Stimulated activated naive B cell treated with anti-CD40 and anti-IgM and Interleukin-4, amounts not matched to agents 10 μg/mL and 1 μg/mL and 100 μg/mL, for 72 hours (primary cell): ENCODE data around the gene MYMX.

Source experiments
- ATAC-seq, 2 donors: fragments of 150-1000 bp; cut with Tn5 transposase; replicated peaks; 2 replicates each; pipeline ENCODE4 v1.10.0; 2021; ENCODE audit warnings: moderate library complexity in 1 of 2
- DNase-seq: peaks from one replicate; pipeline ENCODE4 v3.0.0; 2021
- H3K27ac Mint-ChIP-seq: one replicate; pipeline ENCODE4 v1.8.0; 2022; ENCODE audit warnings: mild to moderate bottlenecking, mixed read lengths
- H3K27me3 Mint-ChIP-seq, 2 donors: one replicate each; pipeline ENCODE4 v1.8.0; 2022; ENCODE audit warnings: mixed read lengths in 2 of 2
- H3K36me3 Mint-ChIP-seq, 2 donors: one replicate each; pipeline ENCODE4 v1.8.0; 2022; ENCODE audit warnings: mixed read lengths in 2 of 2, mild to moderate bottlenecking in 1 of 2
- H3K4me1 Mint-ChIP-seq, 2 donors: one replicate each; pipeline ENCODE4 v1.8.0; 2022; ENCODE audit warnings: mixed read lengths in 2 of 2, mild to moderate bottlenecking in 1 of 2
- H3K4me3 Mint-ChIP-seq, 2 donors: one replicate each; pipeline ENCODE4 v1.8.0; 2022; ENCODE audit warnings: mild to moderate bottlenecking in 2 of 2, mixed read lengths in 2 of 2, moderate library complexity in 1 of 2
- H3K9me3 Mint-ChIP-seq, 2 donors: one replicate each; pipeline ENCODE4 v1.8.0; 2022; ENCODE audit warnings: mixed read lengths in 2 of 2, mild to moderate bottlenecking in 1 of 2

Gene MYMX

GRCh38 chr6:44251576-44252524 lies 35.1 kb downstream of the MYMX start:
- Mint-ChIP-seq H3K27me3 (peaks cover 0 to 3% of the 10 kb centered on the region in 2 donors), H3K4me3 (peak overlapping the region in 1 of 2 donors; percentile 77), H3K4me1 (peaks cover 72 to 97% of the 10 kb centered on the region in 2 donors), H3K9me3 (no peaks in the 10 kb centered on the region), H3K36me3 (peaks cover 83 to 100% of the 10 kb centered on the region in 2 donors), H3K27ac (peak overlapping the region; percentile 85)
- no peak for DNase-seq
- no peak for ATAC-seq

DNA sequence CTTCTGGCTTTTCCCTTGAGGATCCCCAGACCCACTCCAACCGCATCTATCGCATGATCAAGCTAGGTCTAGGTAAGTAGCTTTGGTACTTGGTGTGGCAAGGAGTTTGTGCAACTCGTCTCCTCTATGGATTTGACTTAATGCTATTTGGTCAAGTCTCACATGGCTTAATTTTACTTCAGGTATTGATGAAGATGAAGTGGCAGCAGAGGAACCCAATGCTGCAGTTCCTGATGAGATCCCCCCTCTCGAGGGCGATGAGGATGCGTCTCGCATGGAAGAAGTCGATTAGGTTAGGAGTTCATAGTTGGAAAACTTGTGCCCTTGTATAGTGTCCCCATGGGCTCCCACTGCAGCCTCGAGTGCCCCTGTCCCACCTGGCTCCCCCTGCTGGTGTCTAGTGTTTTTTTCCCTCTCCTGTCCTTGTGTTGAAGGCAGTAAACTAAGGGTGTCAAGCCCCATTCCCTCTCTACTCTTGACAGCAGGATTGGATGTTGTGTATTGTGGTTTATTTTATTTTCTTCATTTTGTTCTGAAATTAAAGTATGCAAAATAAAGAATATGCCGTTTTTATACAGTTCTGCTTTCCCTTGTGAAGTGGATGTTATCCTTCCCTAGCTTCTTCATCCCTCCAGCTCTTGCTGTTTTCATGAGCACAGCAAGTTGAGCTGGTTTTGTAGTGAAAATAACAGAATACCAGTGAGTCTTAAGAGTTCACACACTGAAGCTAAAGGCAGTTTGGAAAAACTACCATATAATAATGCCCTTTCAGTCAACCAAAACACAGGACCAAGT lies 36.8 kb downstream of the MYMX start:
- Mint-ChIP-seq H3K4me1 (peaks cover 74 to 97% of the 10 kb centered on the region in 2 donors), H3K27me3 (no peaks in the 10 kb centered on the region), H3K4me3 (peak overlapping the region; percentile 66 to 87), H3K27ac (peak overlapping the region; percentile 85), H3K36me3 (peaks cover 78 to 95% of the 10 kb centered on the region in 2 donors), H3K9me3 (no peaks in the 10 kb centered on the region)
- ATAC-seq (no peak), DNase-seq (no peak)

DNA sequence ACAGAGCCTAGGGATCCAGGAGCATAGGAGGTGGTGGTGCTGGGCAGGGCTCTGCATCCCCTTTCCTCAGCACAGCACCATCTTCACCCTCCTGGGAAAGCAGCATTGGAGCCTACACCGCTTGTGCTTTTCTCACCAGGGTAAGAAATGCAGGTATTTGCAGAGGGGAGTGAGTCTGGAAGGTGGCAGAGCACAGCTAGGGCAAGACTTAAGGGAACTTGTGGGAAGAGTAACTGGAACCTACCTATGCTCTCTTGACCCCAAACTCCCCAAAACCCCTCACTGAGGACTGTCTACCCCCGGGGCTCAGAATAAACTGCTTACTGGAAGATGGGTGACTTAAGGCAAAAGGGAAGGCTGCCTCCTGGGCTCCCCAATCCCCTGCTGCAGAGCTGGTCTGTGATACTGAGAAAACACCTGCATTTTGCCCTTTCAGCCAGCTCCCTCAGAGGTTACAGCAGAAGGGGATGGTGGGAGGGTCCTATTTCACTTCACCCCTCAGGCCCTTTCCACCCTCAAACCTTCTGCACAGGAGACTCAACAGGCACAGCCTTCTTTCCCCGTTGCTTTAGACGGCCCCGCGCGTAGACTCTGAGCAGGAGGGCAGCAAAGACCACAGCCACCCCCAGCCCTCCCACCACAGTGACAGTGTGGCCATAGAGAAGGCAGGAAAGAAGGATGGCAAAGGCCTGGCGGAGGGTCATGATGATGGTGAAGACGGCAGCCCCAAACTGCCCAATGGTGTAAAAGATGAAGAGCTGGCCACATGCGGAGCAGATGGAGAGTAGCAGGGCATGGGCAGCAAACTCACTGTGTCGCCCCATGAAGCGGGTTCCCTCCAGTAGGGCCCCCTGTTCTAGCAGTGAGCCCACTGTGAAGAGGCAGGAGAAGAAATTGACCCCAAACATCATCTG lies 37.7 kb downstream of the MYMX start:
- H3K9me3 Mint-ChIP-seq, result no peaks in the 10 kb centered on the region
- no peak for ATAC-seq
- H3K27me3 Mint-ChIP-seq, result no peaks in the 10 kb centered on the region
- peaks cover 73 to 96% of the 10 kb centered on the region in 2 donors for H3K4me1 Mint-ChIP-seq
- H3K4me3 Mint-ChIP-seq, result peak overlapping the region; percentile 87 to 96
- H3K27ac Mint-ChIP-seq, result peak overlapping the region; percentile 98
- DNase-seq, result no peak
- H3K36me3 Mint-ChIP-seq, result peaks cover 75 to 94% of the 10 kb centered on the region in 2 donors

GRCh38 chr6:44255105-44255808 lies 38.5 kb downstream of the MYMX start:
- peaks cover 70 to 93% of the 10 kb centered on the region in 2 donors for H3K4me1 Mint-ChIP-seq
- H3K9me3 Mint-ChIP-seq, result no peaks in the 10 kb centered on the region
- H3K27ac Mint-ChIP-seq, result peak overlapping the region; percentile 98
- H3K36me3 Mint-ChIP-seq, result peaks cover 74 to 92% of the 10 kb centered on the region in 2 donors
- no peaks in the 10 kb centered on the region for H3K27me3 Mint-ChIP-seq
- DNase-seq, result no peak
- ATAC-seq, result no peak
- H3K4me3 Mint-ChIP-seq, result peak overlapping the region; percentile 87 to 96

- no peak for DNase-seq
- peak overlapping the region; percentile 87 to 96 for H3K4me3 Mint-ChIP-seq
- H3K27ac Mint-ChIP-seq, result peak overlapping the region; percentile 98
- H3K4me1 Mint-ChIP-seq, result peaks cover 76 to 93% of the 10 kb centered on the region in 2 donors
- no peaks in the 10 kb centered on the region for H3K27me3 Mint-ChIP-seq
- no peaks in the 10 kb centered on the region for H3K9me3 Mint-ChIP-seq
- peak in 1 of 2 donors; percentile 1 for ATAC-seq
- peaks cover 75 to 92% of the 10 kb centered on the region in 2 donors for H3K36me3 Mint-ChIP-seq
These were observed 39.4 kb downstream of the MYMX start for GRCh38 chr6:44255871-44256774.

GRCh38 chr6:44256775-44257024 lies 40.0 kb downstream of the MYMX start:
- Mint-ChIP-seq H3K4me3 (peak overlapping the region; percentile 87 to 96), H3K27ac (peak overlapping the region; percentile 98), H3K27me3 (no peaks in the 10 kb centered on the region), H3K4me1 (peaks cover 75 to 94% of the 10 kb centered on the region in 2 donors), H3K36me3 (peaks cover 77 to 91% of the 10 kb centered on the region in 2 donors), H3K9me3 (no peaks in the 10 kb centered on the region)
- DNase-seq (no peak), ATAC-seq (peak in 1 of 2 donors; percentile 0)

GRCh38 chr6:44257025-44257752 lies 40.5 kb downstream of the MYMX start, which contains the start of gene SLC35B2:
Gene SLC35B2 (minus strand): TSS chr6:44257528. CDS start chr6:44257410, 118 bp downstream.
- Mint-ChIP-seq H3K27me3 (no peaks in the 10 kb centered on the region), H3K4me1 (peaks cover 75 to 94% of the 10 kb centered on the region in 2 donors), H3K9me3 (no peaks in the 10 kb centered on the region), H3K4me3 (peak within 1 kb of the TSS; percentile 87 to 96), H3K27ac (peak within 1 kb of the TSS; percentile 98), H3K36me3 (peaks cover 78 to 90% of the 10 kb centered on the region in 2 donors)
- ATAC-seq (peak; percentile 47 to 54), DNase-seq (peak; percentile 86)

GRCh38 chr6:44257753-44258324 lies 41.1 kb downstream of the MYMX start:
- H3K36me3 Mint-ChIP-seq, result peaks cover 78 to 90% of the 10 kb centered on the region in 2 donors
- H3K9me3 Mint-ChIP-seq, result no peaks in the 10 kb centered on the region
- no peaks in the 10 kb centered on the region for H3K27me3 Mint-ChIP-seq
- ATAC-seq, result peak; percentile 40 to 50
- H3K27ac Mint-ChIP-seq, result peak overlapping the region; percentile 98
- peaks cover 72 to 94% of the 10 kb centered on the region in 2 donors for H3K4me1 Mint-ChIP-seq
- H3K4me3 Mint-ChIP-seq, result peak overlapping the region; percentile 83 to 88
- DNase-seq, result peak; percentile 85

- Mint-ChIP-seq H3K27me3 (no peaks in the 10 kb centered on the region), H3K27ac (peak overlapping the region; percentile 98), H3K4me1 (peaks cover 69 to 94% of the 10 kb centered on the region in 2 donors), H3K9me3 (no peaks in the 10 kb centered on the region), H3K36me3 (peaks cover 78 to 90% of the 10 kb centered on the region in 2 donors), H3K4me3 (peak overlapping the region; percentile 83 to 88)
- ATAC-seq, result peak; percentile 11 to 20
- DNase-seq, result peak; percentile 65
These were observed 41.7 kb downstream of the MYMX start for GRCh38 chr6:44258325-44258863.

DNA sequence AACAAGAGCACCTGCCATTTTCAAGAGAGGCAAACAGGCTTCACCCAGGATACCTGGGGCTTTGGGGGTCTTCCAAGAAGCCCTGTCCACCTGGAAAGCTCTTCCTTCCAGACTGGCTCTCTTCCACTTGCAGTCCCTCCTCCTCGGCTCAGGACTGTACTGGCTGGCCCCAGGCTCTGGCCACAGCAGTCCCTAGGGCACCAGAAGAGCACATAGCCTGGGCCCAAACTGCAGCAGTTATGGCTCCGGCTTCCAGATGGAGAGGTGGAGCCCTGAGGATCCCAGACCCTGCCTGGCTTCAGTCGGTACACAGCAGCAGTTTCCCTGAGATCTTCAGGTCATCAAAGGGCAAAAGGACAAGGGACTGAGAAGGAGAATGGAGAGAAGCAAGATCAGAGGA lies 42.2 kb downstream of the MYMX start:
- DNase-seq, result no peak
- H3K27ac Mint-ChIP-seq, result peak overlapping the region; percentile 98
- H3K9me3 Mint-ChIP-seq, result no peaks in the 10 kb centered on the region
- peaks cover 79 to 90% of the 10 kb centered on the region in 2 donors for H3K36me3 Mint-ChIP-seq
- ATAC-seq, result no peak
- H3K4me3 Mint-ChIP-seq, result peak overlapping the region; percentile 83 to 88
- H3K4me1 Mint-ChIP-seq, result peaks cover 65 to 91% of the 10 kb centered on the region in 2 donors
- H3K27me3 Mint-ChIP-seq, result no peaks in the 10 kb centered on the region

- peak overlapping the region; percentile 100 for H3K27ac Mint-ChIP-seq
- H3K36me3 Mint-ChIP-seq, result peaks cover 83 to 90% of the 10 kb centered on the region in 2 donors
- H3K4me3 Mint-ChIP-seq, result peak overlapping the region; percentile 100
- H3K4me1 Mint-ChIP-seq, result peaks cover 57 to 80% of the 10 kb centered on the region in 2 donors
- ATAC-seq (peak; percentile 3 to 5), DNase-seq (peak; percentile 54)
- H3K27me3 Mint-ChIP-seq, result no peaks in the 10 kb centered on the region
- H3K9me3 Mint-ChIP-seq, result no peaks in the 10 kb centered on the region
These were observed 43.3 kb downstream of the MYMX start for GRCh38 chr6:44260011-44260410.
